VCaP (cell line): ENCODE measurements around the gene EXO1.
"Not testable (repeated sequence)": the region's sequence is repeated elsewhere in the genome, so short reads cannot be mapped to it uniquely, and the experiment has no call there.

Source experiments
- H3K27ac ChIP-seq: fragments of 450-650 bp; 2 replicates; pipeline ENCODE4 v1.5.1; 2017
- CTCF ChIP-seq: fragments of 450-650 bp; conservative IDR thresholded peaks from 2 replicates; pipeline ENCODE4 v1.5.1; 2017; ENCODE audit warnings: mild to moderate bottlenecking, moderate library complexity

EXO1 gene

GRCh38 chr1:241846375-241846774, 1.6 kb upstream of the EXO1 start:
- TF ChIP-seq CTCF, result no peak
- no peak overlapping the region for H3K27ac ChIP-seq

GRCh38 chr1:241846862-241847539, 1.0 kb upstream of the EXO1 start:
- peak overlapping the region; percentile 93 for H3K27ac ChIP-seq
- TF ChIP-seq CTCF, result no peak

GRCh38 chr1:241847540-241847795, 536 bp upstream of the EXO1 start:
- peak overlapping the region; percentile 93 for H3K27ac ChIP-seq
- TF ChIP-seq CTCF, result no peak

- TF ChIP-seq CTCF, result no peak
These were observed 811 bp downstream of the EXO1 start for GRCh38 chr1:241848686-241849344.

GRCh38 chr1:241849345-241849695, 1.3 kb downstream of the EXO1 start:
- no peak overlapping the region; the same call in 1 of the 2 replicates for H3K27ac ChIP-seq
- TF ChIP-seq CTCF, result no peak

More at GRCh38 chr1:241848686-241849344, 811 bp downstream of the EXO1 start:
- peak overlapping the region; percentile 93; the same call in 1 of the 2 replicates for H3K27ac ChIP-seq

- not testable (repeated sequence) for H3K27ac ChIP-seq
These were observed 7.6 kb downstream of the EXO1 start for GRCh38 chr1:241855545-241856140.

- H3K27ac ChIP-seq, result no peak overlapping the region
- no peak for TF ChIP-seq CTCF
These were observed 9.1 kb downstream of the EXO1 start for GRCh38 chr1:241857131-241857530.

GRCh38 chr1:241860922-241861321, 12.9 kb downstream of the EXO1 start:
- no peak for TF ChIP-seq CTCF
- no peak overlapping the region for H3K27ac ChIP-seq
